Posterior vena cava (tissue), 2 donors: ENCODE measurements around the gene PTPRN2. TPM values are rescaled to one million over a fixed set of nuclear protein-coding genes. Genes with fewer than 3 reads are reported as not detected.
"Not testable (repeated sequence)": the region's sequence is repeated elsewhere in the genome, so short reads cannot be mapped to it uniquely, and the experiment has no call there.

ENCODE experiments used
- DNase-seq: peaks from one replicate; pipeline ENCODE4 v3.0.0-alpha.2; 2020; ENCODE audit warnings: low spot score
- intact Hi-C, 2 donors: fragments of 100-400 bp; cut with DNase I; formaldehyde crosslinking; loops; one replicate each; pipeline versions ENCODE4 v1.14.1 to v1.14.2; 2022 to 2023
- total RNA-seq, 2 donors: library from RNA; stranded (reverse); fragmentation: NEBNext Ultra II Directional; extraction: Animal tissue kit (Norgen Biotek cat#: 25700); gene quantifications; one replicate each; pipeline ENCODE4 v1.2.1, GENCODE V29; 2021
- donor health status: DM: yes; HTN: yes; CAD: no.
- donor health status: DM: yes; HTN: yes; CAD: no.

Gene PTPRN2
- total RNA-seq, 2 donors from 2014 or later, result 1.6 to 2.8 TPM

GRCh38 chr7:157898261-157898660 is 689.4 kb downstream of the PTPRN2 start:
- no peak for DNase-seq
- intact Hi-C loops, result loop anchor here in 1 of 2 donors (5.0 kb wide), 1 partner anchor 1591 kb away; no protein-coding TSS in a partner anchor

- no peak for DNase-seq
- intact Hi-C loops, result loop anchor here in 1 of 2 donors (5.0 kb wide), 1 partner anchor 1590 kb away; no protein-coding TSS in a partner anchor
Observed at GRCh38 chr7:157897681-157898080, 689.9 kb downstream of the PTPRN2 start.

GRCh38 chr7:157896774-157897555 is 690.7 kb downstream of the PTPRN2 start:
- DNase-seq, result no peak
- intact Hi-C loops, result loop anchor here in 1 of 2 donors (5.0 kb wide), 1 partner anchor 1590 kb away; no protein-coding TSS in a partner anchor

GRCh38 chr7:157896376-157896675 is 691.3 kb downstream of the PTPRN2 start:
- intact Hi-C loops, result loop anchor here in 1 of 2 donors (5.0 kb wide), 1 partner anchor 1589 kb away; no protein-coding TSS in a partner anchor
- not testable (repeated sequence) for DNase-seq

- intact Hi-C loops, result loop anchor here in 1 of 2 donors (5.0 kb wide), 1 partner anchor 1588 kb away; no protein-coding TSS in a partner anchor
- DNase-seq, result peak; percentile 34
Observed at GRCh38 chr7:157895520-157896375, 691.9 kb downstream of the PTPRN2 start.

GRCh38 chr7:157895098-157895497 is 692.5 kb downstream of the PTPRN2 start:
- not testable (repeated sequence) for DNase-seq
- intact Hi-C loops, result loop anchor here in 1 of 2 donors (5.0 kb wide), 1 partner anchor 1588 kb away; no protein-coding TSS in a partner anchor

- DNase-seq, result peak; percentile 36
Observed at GRCh38 chr7:157893535-157894044, 694.0 kb downstream of the PTPRN2 start.

GRCh38 chr7:157892751-157893523 is 694.7 kb downstream of the PTPRN2 start:
- peak; percentile 58 for DNase-seq

More at GRCh38 chr7:157893535-157894044, 694.0 kb downstream of the PTPRN2 start:
- intact Hi-C loops, result no loop called here

GRCh38 chr7:157890921-157891401 is 696.7 kb downstream of the PTPRN2 start:
- intact Hi-C loops, result no loop called here
- peak; percentile 62 for DNase-seq

More at GRCh38 chr7:157892751-157893523, 694.7 kb downstream of the PTPRN2 start:
- intact Hi-C loops, result no loop called here

- intact Hi-C loops, result no loop called here
- DNase-seq, result peak; percentile 46
Observed at GRCh38 chr7:157889480-157889879, 698.1 kb downstream of the PTPRN2 start.

- intact Hi-C loops, result no loop called here
- peak; percentile 29 for DNase-seq
Observed at GRCh38 chr7:157888579-157888978, 699.0 kb downstream of the PTPRN2 start.

GRCh38 chr7:157887400-157887799 is 700.2 kb downstream of the PTPRN2 start:
- intact Hi-C loops, result no loop called here
- DNase-seq, result no peak

GRCh38 chr7:157886711-157887110 is 700.9 kb downstream of the PTPRN2 start:
- intact Hi-C loops, result no loop called here
- DNase-seq, result no peak

- intact Hi-C loops, result no loop called here
- no peak for DNase-seq
Observed at GRCh38 chr7:157886266-157886665, 701.4 kb downstream of the PTPRN2 start.

- intact Hi-C loops, result no loop called here
- no peak for DNase-seq
Observed at GRCh38 chr7:157885140-157885539, 702.5 kb downstream of the PTPRN2 start.

GRCh38 chr7:157884461-157885062 is 703.1 kb downstream of the PTPRN2 start:
- no peak for DNase-seq
- intact Hi-C loops, result no loop called here

GRCh38 chr7:157881048-157881771 is 706.4 kb downstream of the PTPRN2 start:
- DNase-seq, result no peak
- intact Hi-C loops, result no loop called here

GRCh38 chr7:157879391-157879790 is 708.2 kb downstream of the PTPRN2 start:
- intact Hi-C loops, result no loop called here
- DNase-seq, result no peak
